GM21360 (cell line): ENCODE results near the gene FXYD5.
"Not testable (repeated sequence)": the region's sequence is repeated elsewhere in the genome, so short reads cannot be mapped to it uniquely, and the experiment has no call there.

Experiments used
- ATAC-seq: cut with Tn5 transposase; IDR thresholded peaks from one replicate; pipeline ENCODE4 v1.9.1; 2021; ENCODE audit warnings: mild to moderate bottlenecking, moderate library complexity; ENCODE audit not compliant: unreplicated experiment

Gene FXYD5

DNA sequence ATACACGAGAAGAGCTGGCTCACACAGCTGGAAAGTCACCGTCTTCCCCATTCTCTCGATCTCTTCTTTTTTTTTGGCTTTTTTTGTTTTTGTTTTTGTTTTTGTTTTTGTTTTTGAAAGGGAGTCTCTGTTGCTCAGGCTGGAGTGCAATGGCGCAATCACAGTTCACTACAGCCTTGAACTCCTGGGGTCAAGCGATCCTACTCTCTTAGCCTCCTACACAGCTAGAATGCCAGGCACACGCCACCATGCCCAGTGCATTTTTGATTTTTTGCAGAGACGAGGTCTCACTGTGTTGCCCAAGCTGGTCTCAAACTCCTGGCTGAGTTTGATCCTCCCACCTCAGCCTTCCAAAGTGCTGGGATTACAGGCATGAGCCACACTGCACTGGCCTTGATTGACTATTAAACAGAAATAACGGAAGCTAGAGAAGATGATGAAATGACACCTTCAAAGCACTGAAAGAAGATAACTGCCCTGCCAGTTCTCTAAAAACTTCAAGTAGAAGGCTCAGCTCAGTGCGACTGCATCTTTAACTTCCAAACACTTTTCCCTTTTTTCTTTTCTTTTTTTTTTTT, 34.9 kb upstream of the FXYD5 start:
- no peak for ATAC-seq

DNA sequence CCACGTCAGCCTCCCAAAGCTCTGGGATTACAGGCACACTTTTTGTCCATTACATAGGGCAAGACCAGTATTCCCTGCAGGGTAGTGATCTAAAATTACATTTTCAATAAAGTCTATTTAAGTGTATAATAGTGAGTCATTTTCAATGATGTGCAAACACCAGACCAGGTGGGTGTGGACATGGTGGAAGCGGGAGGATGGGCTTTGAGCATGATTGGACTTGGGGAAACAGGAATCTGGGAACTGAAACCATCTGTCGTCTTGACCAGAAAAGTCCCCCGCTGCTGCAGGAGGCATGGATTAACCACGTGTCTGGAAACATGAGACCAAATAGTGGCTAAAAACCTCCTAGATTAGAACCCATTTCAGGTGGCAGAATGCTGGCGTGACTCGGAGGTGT, 34.0 kb upstream of the FXYD5 start:
- ATAC-seq: no peak

DNA sequence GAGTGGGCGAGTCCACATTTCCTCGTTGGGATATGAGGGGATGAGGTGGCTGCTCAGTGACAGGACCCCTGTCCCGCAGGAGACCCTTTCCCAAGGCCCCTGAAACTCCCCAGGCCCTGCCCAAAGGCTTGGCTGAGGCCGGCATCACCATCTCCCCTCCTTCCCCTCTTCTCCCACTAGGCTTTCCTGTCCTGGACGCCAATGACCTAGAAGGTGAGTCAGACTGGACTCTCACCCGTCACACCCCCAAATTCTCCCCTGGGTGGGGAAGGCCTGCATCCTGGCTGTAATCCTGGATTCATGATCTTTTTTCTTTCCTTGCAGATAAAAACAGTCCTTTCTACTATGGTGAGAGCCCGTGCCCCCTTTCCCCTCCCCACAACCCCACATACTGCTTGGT, 33.6 kb upstream of the FXYD5 start:
- ATAC-seq: no peak

DNA sequence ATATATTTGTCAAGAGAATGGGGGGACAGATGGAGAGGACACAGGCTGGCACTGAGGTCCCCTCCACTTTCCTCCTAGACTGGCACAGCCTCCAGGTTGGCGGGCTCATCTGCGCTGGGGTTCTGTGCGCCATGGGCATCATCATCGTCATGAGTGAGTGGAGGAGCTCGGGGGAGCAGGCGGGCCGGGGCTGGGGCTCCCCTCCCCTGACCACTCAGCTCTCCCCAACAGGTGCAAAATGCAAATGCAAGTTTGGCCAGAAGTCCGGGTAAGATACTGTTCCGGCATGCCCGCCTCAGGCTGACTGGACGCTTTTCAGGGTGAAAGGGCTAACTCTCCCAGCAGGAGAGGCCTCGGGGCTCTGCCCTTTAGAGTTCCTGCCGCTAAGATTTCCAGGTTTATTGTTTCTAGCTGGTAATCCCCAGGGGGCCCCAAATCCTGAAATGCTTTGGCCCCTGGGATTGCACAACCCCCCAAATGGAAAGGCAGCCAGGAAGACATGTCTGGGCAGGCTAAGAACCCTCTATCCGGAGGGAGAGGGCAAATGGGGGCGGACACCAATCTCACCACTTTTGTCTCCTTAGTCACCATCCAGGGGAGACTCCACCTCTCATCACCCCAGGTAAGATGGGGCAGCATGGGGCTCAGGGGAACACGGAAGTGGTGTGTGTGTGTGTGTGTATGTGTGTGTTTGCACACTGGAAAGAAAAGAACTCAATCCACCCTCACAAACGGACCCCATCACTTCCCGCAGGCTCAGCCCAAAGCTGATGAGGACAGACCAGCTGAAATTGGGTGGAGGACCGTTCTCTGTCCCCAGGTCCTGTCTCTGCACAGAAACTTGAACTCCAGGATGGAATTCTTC, 31.6 kb upstream of the FXYD5 start:
- ATAC-seq: no peak

DNA sequence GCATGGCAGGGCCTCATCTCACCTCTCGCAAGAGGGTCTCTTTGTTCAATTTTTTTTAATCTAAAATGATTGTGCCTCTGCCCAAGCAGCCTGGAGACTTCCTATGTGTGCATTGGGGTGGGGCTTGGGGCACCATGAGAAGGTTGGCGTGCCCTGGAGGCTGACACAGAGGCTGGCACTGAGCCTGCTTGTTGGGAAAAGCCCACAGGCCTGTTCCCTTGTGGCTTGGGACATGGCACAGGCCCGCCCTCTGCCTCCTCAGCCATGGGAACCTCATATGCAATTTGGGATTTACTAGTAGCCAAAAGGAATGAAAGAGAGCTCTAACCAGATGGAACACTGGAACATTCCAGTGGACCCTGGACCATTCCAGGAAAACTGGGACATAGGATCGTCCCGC, 31.0 kb upstream of the FXYD5 start:
- no peak for ATAC-seq

DNA sequence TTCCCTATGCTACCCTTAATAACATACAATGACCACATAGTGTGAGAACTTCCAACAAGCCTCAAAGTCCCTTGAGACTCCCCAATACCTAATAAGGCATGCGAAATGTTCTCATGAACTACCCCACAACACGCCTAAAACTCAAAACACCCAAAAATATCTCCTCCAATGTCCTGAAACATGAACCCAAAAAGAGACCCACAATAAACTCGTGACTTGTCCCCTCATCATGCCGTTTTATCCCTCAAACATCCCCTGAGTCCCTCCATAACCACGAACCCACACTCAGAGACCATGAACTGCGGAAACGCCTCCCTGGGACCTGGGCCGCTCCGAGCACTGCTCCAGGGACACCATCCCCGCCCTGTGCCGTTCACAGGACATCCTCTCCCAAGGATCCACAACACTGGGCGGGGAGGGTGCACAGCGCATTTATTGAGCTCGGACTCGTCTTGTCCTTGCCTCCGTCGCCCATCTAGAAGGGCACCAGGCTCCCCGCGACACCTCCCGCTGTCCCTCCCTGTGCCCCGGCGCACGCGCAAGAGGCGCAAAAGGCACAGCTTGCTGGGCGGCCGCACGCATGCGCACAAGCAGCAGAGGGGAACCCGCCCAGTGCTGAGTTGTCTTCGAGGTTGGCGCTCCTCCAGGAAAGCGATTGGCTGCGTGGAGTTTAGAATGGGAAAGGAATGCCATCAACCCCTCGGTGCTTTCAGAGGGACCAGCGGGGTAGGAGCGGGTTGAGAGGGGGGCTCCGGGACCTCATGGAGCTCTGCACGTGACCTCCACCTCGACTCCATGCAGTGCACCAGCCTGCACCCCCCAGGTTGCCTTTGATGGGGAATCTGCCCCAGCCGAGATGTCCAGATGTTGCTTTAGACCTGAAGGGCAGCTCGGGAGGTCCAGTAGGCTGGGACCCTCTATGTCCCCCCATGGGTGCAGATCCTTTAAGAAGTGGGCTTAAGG, 30.2 kb upstream of the FXYD5 start:
- ATAC-seq: peak; percentile 65

DNA sequence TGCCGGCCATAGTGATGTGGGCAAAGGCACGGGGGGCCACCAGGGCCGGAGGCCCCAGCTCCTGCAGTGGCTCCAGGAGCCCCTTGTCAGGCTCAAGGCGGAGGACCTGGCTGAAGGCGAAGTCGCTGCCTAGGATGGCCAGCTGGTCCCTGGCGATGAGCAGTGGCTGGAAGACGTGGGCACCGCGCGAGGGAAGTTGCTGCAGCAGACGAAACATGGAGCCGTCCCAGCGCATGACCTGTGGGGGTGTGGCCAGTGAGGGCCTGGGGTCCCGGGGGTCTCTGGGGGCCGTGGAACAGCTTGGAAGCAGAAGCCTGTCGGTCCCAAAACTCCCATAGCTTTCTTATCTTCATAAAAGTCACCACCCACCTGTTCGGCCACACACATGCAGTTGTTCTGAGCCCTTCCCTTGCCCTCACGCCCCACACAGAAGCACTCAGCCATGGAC, 29.2 kb upstream of the FXYD5 start:
- ATAC-seq: no peak

DNA sequence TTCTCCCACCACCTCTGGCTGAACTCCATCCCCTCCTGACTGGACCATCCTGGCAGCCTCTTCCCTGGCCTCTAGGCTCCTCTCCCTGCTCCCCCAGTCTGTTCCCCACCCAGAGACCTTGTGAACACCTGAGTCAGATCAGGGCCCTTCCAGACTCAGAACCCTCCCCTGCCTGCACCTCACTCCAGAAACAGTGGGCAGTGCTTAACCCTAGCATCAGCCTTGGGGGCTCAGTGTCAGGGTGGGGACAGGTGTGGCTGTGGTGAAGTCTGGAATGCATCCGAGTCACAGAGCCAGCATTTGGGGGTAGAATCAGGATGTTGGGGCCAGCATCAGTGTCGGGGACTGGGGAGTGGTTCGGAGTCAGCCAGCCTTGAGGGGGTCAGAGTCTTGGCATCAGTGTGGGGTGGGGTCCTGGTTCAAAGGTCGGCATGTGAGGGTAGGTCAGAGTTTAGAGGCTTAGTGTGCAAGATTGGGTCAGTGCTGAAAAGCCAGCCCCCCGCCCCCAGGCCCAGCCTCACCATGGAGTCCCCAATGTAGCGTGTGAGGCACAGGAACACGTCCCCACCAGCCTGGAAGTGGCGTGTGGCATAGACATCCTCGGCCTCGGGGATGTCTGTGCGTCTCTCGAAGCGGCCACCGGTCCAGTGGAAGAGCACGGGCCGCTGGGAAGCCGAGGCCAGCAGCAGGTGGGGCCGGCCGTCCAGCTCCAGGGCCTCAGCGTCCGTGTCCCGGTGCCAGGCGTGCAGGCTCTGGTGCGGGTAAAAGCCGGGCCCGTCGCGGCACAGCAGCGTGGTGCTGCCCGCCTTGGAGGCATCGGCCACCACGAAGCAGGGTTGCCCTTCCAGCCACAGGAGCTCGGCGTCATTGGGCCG, 28.5 kb upstream of the FXYD5 start:
- ATAC-seq: no peak

DNA sequence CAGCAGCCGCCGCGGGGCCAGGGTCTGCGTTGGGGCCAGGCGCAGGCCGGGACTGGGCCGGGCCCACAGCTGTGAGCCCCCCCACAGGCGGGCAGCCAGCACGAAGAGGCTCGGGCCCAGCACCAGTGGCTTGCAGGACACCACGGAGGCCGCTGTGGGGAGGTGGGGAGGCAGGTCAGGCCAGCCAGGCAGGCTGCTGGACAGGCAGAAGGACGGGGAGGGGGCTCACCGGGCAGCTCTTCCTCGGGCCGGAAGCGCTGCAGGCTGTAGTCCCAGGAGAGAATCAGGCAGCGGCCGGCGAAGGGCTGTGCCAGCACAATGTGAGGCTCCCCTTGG, 27.9 kb upstream of the FXYD5 start:
- no peak for ATAC-seq

DNA sequence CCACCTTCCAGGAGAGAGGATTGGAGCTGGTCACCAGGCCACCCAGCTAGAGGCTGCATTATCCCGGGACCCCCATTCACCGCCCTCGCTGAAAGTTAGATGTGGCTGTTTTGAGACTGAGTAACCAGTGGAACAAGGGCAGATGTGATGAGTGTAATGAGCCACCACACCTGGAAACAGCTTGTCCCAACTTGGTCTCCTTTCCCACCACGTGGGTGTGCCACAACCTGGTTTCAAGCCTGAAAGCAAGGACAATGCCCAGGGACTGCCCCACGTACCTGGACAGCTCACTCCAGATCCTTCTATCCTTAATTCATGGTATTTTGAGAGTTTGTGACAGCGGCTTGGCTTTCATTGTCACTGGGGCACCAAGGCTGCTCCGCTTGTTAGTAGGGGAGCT, 26.7 kb upstream of the FXYD5 start:
- ATAC-seq: no peak

DNA sequence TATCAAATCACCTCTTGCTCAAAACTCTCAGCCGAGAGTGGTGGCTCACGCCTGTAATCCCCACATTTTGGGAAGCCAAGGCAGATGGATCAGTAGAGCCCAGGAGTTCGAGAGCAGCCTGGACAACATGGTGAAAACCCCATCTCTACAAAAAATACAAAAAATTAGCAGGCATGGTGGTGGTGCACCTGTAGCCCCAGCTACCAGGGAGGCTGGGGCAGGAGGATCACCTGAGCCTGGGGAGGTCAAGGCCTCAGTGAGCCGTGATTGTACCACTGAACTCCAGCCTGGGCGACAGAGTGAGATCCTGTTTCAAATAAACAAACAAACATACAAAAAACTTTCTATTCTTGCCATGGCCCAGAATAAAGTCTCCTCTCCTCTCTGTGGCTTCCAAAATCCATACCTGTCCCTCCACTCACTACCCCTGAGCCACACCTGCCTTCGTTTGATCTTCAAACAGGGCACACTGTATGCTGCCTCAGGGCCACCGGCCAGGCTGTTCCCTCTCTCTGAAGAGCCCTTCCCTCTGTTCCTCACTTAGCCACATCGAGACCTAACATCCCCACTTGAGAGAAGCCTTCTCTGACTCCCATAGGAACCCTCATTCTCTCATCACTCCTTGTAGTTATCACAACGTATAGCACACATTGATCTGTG, 26.0 kb upstream of the FXYD5 start:
- no peak for ATAC-seq

DNA sequence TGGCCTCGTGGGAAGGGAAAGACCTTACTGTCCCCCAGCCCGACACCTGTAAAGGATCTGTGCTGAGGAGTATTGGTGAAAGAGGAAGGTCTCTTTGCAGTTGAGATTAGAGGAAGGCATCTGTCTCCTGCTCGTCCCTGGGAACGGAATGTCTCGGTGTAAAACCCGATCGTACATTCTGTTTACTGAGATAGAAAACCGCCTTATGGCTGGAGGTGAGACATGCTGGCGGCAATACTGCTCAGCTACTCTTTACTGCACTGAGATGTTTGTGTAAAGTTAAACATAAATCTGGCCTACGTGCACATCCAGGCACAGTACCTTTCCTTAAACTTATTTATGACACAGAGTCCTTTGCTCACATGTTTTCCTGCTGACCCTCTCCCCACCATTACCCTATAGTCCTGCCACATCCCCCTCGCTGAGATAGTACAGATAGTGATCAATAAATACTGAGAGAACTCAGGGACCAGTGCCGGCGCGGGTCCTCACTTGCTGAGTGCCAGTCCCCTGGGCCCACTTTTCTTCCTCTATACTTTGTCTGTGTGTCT, 24.7 kb upstream of the FXYD5 start:
- ATAC-seq: not testable (repeated sequence)

DNA sequence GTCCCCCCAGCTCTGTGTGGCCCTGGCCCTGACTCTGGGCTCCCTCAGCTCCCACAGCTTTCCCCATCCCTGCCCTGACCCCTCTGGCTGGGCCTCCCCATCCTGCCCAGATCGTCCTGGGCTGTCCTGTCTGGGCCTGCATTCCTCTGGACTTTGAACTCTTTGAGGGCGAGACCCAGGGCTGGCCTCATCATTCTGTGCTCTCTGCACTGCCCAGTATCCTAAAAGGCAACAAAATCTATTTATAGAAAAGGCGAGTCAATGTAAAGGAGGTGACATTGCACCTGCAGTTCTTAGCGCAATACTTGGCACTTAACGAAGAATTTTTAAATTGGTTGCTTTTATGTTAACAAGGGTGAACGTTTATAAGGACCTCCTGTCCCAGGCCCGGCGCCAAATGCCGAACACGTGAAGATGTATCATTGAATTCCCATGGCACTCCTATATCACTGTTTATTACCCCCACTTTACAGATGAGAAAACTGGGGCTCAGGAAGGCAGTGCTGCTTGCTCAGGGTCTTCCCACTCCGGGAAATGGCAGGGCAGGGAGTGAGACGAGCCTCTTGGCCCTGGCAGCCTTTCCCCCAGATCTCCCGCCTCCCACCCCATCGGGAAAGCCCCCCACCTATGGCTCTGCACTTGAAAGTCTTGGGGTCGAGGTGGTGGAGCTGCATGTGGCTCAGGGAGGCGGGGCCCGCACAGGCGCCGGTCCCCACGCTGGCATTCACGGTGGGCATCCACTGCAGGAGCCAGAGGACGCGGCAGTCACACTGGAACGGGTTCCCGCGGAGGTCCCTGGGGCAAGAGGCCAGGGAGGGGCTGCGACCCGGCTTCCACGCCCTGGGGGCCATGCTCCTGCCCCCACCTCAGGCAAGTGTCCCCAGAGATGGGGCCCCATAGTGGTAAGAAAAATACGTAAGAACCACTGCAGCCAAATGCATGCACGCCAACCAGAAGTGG, 23.5 kb upstream of the FXYD5 start:
- ATAC-seq: no peak

DNA sequence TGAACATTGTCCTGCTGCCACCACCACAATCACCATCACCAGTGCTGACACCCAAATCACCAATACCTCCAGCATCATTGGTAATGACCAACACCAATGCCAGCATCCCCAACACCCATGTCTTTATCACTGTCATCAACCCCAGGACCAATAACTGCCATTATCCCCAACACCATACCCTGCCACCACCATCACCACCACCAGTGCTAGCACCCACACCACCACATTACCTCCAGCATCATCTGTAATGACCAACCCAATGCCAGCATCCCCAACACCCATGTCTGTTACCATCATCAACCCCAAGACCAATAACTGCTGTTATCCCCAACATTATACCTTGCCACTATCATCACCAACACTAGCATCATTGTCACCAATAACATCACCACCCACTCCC, 22.3 kb upstream of the FXYD5 start:
- ATAC-seq: no peak

DNA sequence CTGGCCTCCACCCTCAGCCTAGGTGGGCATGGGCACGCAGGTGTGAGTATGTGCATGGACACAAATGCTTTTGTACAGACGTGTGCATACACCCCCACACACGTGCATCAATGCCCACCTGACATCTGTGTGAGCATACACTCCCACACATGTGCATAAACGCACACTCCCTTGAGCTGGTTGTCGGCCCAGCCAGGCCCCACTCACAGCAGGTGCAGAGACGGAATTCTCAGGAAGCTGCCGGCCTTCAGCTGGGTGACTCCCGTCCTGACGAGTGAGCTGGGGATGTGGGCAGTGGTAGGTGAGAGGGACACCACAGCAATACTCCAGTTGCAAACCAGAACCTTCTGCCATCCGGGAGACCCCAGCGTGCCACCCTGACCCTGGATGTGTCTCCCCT, 20.7 kb upstream of the FXYD5 start:
- ATAC-seq: no peak

DNA sequence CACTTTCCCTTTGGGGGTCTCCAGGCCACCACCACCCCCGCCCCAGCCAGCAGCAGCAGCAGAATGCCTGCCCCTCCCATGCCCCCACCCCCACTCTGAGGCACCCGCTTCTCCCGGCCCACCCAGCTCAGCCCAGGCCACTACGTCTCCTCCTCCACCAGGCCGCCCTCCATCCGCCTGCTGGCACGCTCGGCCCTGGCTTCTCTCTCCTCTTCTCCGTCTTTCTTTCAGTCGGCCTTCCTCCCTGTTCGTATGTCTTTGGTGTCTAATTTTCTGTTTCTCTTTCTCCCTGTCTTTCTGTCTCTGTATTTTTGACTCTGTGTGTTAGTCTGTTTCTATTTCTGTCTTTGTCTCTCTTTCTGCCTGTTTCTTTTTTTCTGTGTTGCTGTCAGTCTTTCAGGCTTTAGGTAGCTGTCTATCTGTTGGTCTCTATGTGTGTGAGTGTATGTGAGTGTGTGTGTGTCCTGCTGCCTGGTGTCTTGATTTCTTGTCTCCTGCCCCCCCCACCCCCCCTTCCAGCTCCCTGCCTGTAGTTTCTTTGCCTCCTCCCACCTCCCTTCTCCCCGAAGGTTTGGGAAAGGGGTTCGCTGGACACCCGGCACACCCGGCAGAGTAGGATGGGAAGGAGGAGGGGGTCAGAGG, 19.8 kb upstream of the FXYD5 start, which contains the start of gene LGI4:
Gene LGI4 (minus strand): TSS at position 459 of the 642 bp plus-strand sequence. CDS start 379 bp downstream, at position 80.
- ATAC-seq: no peak

DNA sequence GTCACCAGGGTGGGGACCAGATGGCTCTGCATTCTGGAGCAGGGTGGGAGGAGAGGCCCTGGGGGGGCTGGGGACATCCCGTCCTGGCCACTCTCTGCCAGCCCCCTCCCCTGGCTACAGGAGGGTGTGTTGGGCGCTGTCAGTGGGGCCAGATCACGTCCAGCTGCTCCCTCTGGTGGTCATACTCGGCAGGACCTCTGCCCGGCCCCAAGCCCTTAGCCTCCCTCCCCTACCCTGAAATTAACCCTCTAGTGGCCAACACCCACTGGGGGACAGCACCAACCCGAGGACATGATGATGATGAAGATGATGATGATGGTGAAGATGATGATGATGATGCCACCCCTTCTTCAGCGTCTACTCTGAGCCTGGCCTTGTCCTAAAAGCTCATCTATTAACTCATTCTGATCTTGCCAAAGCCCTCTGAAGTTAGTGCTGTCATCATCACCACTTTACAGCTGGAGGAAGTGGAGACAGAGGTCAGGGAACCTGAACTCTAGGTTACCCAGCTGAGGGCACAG, 19.1 kb upstream of the FXYD5 start:
- no peak for ATAC-seq

DNA sequence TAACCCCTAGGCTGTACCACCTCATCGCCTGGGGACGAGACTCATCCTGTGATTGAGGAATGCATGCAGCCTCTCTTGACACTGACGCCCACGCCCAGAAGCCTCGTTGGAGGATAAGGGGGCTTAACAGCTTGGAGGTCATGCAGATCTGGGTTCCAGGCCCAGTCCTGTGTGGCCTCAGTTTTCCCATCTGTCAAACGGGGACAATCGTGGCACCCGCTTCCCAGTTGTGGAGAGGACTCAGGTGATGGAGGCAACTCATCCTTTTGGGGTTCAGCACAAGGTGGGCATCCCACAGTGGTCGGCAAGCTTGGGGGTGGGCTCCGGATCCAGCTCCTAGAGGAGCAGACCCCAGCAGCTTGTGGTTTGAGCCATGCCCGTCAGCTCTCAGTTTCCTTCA, 18.3 kb upstream of the FXYD5 start:
- ATAC-seq: no peak
